Measurements from ENCODE around the gene COL5A3.
"Not testable (repeated sequence)": the region's sequence is repeated elsewhere in the genome, so short reads cannot be mapped to it uniquely, and the experiment has no call there.

Gene COL5A3

GRCh38 chr19:9941231-9941630 is 69.1 kb downstream of the COL5A3 start:
- Histone ChIP-seq H3K9me3 (ENCODE audit: control insufficient read depth, low read length) (no peaks in the 10 kb centered on the region), H3K27me3 (ENCODE audit: control insufficient read depth, insufficient read depth, low read length) (peaks cover 8% of the 10 kb centered on the region), H3K4me3 (ENCODE audit: low read length) (no peak overlapping the region), H3K4me1 (ENCODE audit: control insufficient read depth, insufficient read depth, low read length) (no peaks in the 10 kb centered on the region), H3K9ac (ENCODE audit: low read length) (no peak overlapping the region), H3K36me3 (ENCODE audit: control insufficient read depth, insufficient read depth, low read length) (no peaks in the 10 kb centered on the region)

- Histone ChIP-seq H3K27me3 (ENCODE audit: control insufficient read depth, insufficient read depth, low read length) (peaks cover 10% of the 10 kb centered on the region), H3K36me3 (ENCODE audit: control insufficient read depth, insufficient read depth, low read length) (no peaks in the 10 kb centered on the region), H3K4me1 (ENCODE audit: control insufficient read depth, insufficient read depth, low read length) (no peaks in the 10 kb centered on the region), H3K4me3 (ENCODE audit: low read length) (no peak overlapping the region), H3K9me3 (ENCODE audit: control insufficient read depth, low read length) (no peaks in the 10 kb centered on the region), H3K9ac (ENCODE audit: low read length) (no peak overlapping the region)
Measured at GRCh38 chr19:9940778-9941177, 69.5 kb downstream of the COL5A3 start.

- no peaks in the 10 kb centered on the region for H3K36me3 ChIP-seq (ENCODE audit: control insufficient read depth, insufficient read depth, low read length)
- H3K4me3 ChIP-seq (ENCODE audit: low read length), result no peak overlapping the region
- H3K27me3 ChIP-seq (ENCODE audit: control insufficient read depth, insufficient read depth, low read length), result peaks cover 24% of the 10 kb centered on the region
- H3K9me3 ChIP-seq (ENCODE audit: control insufficient read depth, low read length), result no peaks in the 10 kb centered on the region
- no peak overlapping the region for H3K9ac ChIP-seq (ENCODE audit: low read length)
- no peaks in the 10 kb centered on the region for H3K4me1 ChIP-seq (ENCODE audit: control insufficient read depth, insufficient read depth, low read length)
Measured at GRCh38 chr19:9939301-9939913, 70.9 kb downstream of the COL5A3 start.

- Histone ChIP-seq H3K4me3 (ENCODE audit: low read length) (no peak overlapping the region), H3K4me1 (ENCODE audit: control insufficient read depth, insufficient read depth, low read length) (no peaks in the 10 kb centered on the region), H3K36me3 (ENCODE audit: control insufficient read depth, insufficient read depth, low read length) (no peaks in the 10 kb centered on the region), H3K9me3 (ENCODE audit: control insufficient read depth, low read length) (no peaks in the 10 kb centered on the region), H3K9ac (ENCODE audit: low read length) (no peak overlapping the region), H3K27me3 (ENCODE audit: control insufficient read depth, insufficient read depth, low read length) (peaks cover 30% of the 10 kb centered on the region)
Measured at GRCh38 chr19:9937001-9937411, 73.3 kb downstream of the COL5A3 start.

GRCh38 chr19:9936326-9937000 is 73.8 kb downstream of the COL5A3 start, which contains the start of gene OLFM2:
OLFM2 (minus strand) TSS chr19:9936515; CDS start chr19:9936366, 149 bp downstream.
- H3K4me3 ChIP-seq (ENCODE audit: low read length), result no peak within 1 kb of the TSS
- no peaks in the 10 kb centered on the region for H3K36me3 ChIP-seq (ENCODE audit: control insufficient read depth, insufficient read depth, low read length)
- H3K4me1 ChIP-seq (ENCODE audit: control insufficient read depth, insufficient read depth, low read length), result no peaks in the 10 kb centered on the region
- H3K9ac ChIP-seq (ENCODE audit: low read length), result no peak within 1 kb of the TSS
- H3K9me3 ChIP-seq (ENCODE audit: control insufficient read depth, low read length), result no peaks in the 10 kb centered on the region
- H3K27me3 ChIP-seq (ENCODE audit: control insufficient read depth, insufficient read depth, low read length), result peaks cover 30% of the 10 kb centered on the region

- Histone ChIP-seq H3K4me1 (ENCODE audit: control insufficient read depth, insufficient read depth, low read length) (no peaks in the 10 kb centered on the region), H3K36me3 (ENCODE audit: control insufficient read depth, insufficient read depth, low read length) (no peaks in the 10 kb centered on the region), H3K9me3 (ENCODE audit: control insufficient read depth, low read length) (no peaks in the 10 kb centered on the region), H3K27me3 (ENCODE audit: control insufficient read depth, insufficient read depth, low read length) (peaks cover 30% of the 10 kb centered on the region), H3K4me3 (ENCODE audit: low read length) (no peak overlapping the region), H3K9ac (ENCODE audit: low read length) (no peak overlapping the region)
Measured at GRCh38 chr19:9935506-9936325, 74.6 kb downstream of the COL5A3 start.

- Histone ChIP-seq H3K9me3 (ENCODE audit: control insufficient read depth, low read length) (no peaks in the 10 kb centered on the region), H3K4me3 (ENCODE audit: low read length) (no peak overlapping the region), H3K36me3 (ENCODE audit: control insufficient read depth, insufficient read depth, low read length) (no peaks in the 10 kb centered on the region), H3K9ac (ENCODE audit: low read length) (no peak overlapping the region), H3K4me1 (ENCODE audit: control insufficient read depth, insufficient read depth, low read length) (no peaks in the 10 kb centered on the region), H3K27me3 (ENCODE audit: control insufficient read depth, insufficient read depth, low read length) (peaks cover 30% of the 10 kb centered on the region)
Measured at GRCh38 chr19:9934132-9934950, 76.0 kb downstream of the COL5A3 start.

- H3K4me3 ChIP-seq (ENCODE audit: low read length), result no peak overlapping the region
- no peaks in the 10 kb centered on the region for H3K36me3 ChIP-seq (ENCODE audit: control insufficient read depth, insufficient read depth, low read length)
- no peaks in the 10 kb centered on the region for H3K4me1 ChIP-seq (ENCODE audit: control insufficient read depth, insufficient read depth, low read length)
- no peak overlapping the region for H3K9ac ChIP-seq (ENCODE audit: low read length)
- peaks cover 30% of the 10 kb centered on the region for H3K27me3 ChIP-seq (ENCODE audit: control insufficient read depth, insufficient read depth, low read length)
- no peaks in the 10 kb centered on the region for H3K9me3 ChIP-seq (ENCODE audit: control insufficient read depth, low read length)
Measured at GRCh38 chr19:9932835-9933234, 77.5 kb downstream of the COL5A3 start.

- Histone ChIP-seq H3K36me3 (ENCODE audit: control insufficient read depth, insufficient read depth, low read length) (no peaks in the 10 kb centered on the region), H3K4me1 (ENCODE audit: control insufficient read depth, insufficient read depth, low read length) (no peaks in the 10 kb centered on the region), H3K9ac (ENCODE audit: low read length) (no peak overlapping the region), H3K9me3 (ENCODE audit: control insufficient read depth, low read length) (no peaks in the 10 kb centered on the region), H3K27me3 (ENCODE audit: control insufficient read depth, insufficient read depth, low read length) (peaks cover 23% of the 10 kb centered on the region), H3K4me3 (ENCODE audit: low read length) (no peak overlapping the region)
Measured at GRCh38 chr19:9931629-9932028, 78.7 kb downstream of the COL5A3 start.

- Histone ChIP-seq H3K4me1 (ENCODE audit: control insufficient read depth, insufficient read depth, low read length) (no peaks in the 10 kb centered on the region), H3K9ac (ENCODE audit: low read length) (no peak overlapping the region), H3K9me3 (ENCODE audit: control insufficient read depth, low read length) (no peaks in the 10 kb centered on the region), H3K4me3 (ENCODE audit: low read length) (no peak overlapping the region), H3K36me3 (ENCODE audit: control insufficient read depth, insufficient read depth, low read length) (no peaks in the 10 kb centered on the region), H3K27me3 (ENCODE audit: control insufficient read depth, insufficient read depth, low read length) (no peaks in the 10 kb centered on the region)
Measured at GRCh38 chr19:9923440-9923839, 86.9 kb downstream of the COL5A3 start.

- H3K27me3 ChIP-seq (ENCODE audit: control insufficient read depth, insufficient read depth, low read length); H3K4me1 ChIP-seq (ENCODE audit: control insufficient read depth, insufficient read depth, low read length); H3K9ac ChIP-seq (ENCODE audit: low read length): not testable (repeated sequence)
Measured at GRCh38 chr19:9922782-9923379, 87.4 kb downstream of the COL5A3 start.

More at GRCh38 chr19:9922782-9923379, 87.4 kb downstream of the COL5A3 start:
- not testable (repeated sequence) for H3K36me3 ChIP-seq (ENCODE audit: control insufficient read depth, insufficient read depth, low read length); H3K4me3 ChIP-seq (ENCODE audit: low read length); H3K9me3 ChIP-seq (ENCODE audit: control insufficient read depth, low read length)

Data from mucosa of stomach (tissue), 1 donor.